ENCODE measurements around the gene MRPL10. TPM values are rescaled to one million over a fixed set of nuclear protein-coding genes. Genes with fewer than 3 reads are reported as not detected.
A peak's percentile ranks its signal among the peaks of the same experiment; 100 is the strongest.

MRPL10 gene
- total RNA-seq, 1 donor from 2014 or later: 26.6 TPM

GRCh38 chr17:47862621-47863440 lies 31.5 kb upstream of the MRPL10 start:
- no peak for DNase-seq (ENCODE audit: low spot score)
- intact Hi-C loops (cut with DNase I): no loop called here
- no peak for ATAC-seq

GRCh38 chr17:47860386-47860785 lies 29.0 kb upstream of the MRPL10 start:
- no peak for DNase-seq (ENCODE audit: low spot score)
- intact Hi-C loops (cut with DNase I): no loop called here
- no peak for ATAC-seq

- no peak for ATAC-seq
- DNase-seq (ENCODE audit: low spot score): no peak
- intact Hi-C loops (cut with DNase I): no loop called here
Measured at GRCh38 chr17:47857551-47858455, 26.5 kb upstream of the MRPL10 start.

GRCh38 chr17:47856830-47857229 lies 25.5 kb upstream of the MRPL10 start:
- ATAC-seq (no peak), DNase-seq (ENCODE audit: low spot score) (no peak)
- intact Hi-C loops (cut with DNase I): no loop called here

- DNase-seq (ENCODE audit: low spot score) (no peak), ATAC-seq (no peak)
- intact Hi-C loops (cut with DNase I): no loop called here
Measured at GRCh38 chr17:47855737-47856136, 24.4 kb upstream of the MRPL10 start.

GRCh38 chr17:47853616-47854015 lies 22.3 kb upstream of the MRPL10 start:
- no peak for ATAC-seq
- DNase-seq (ENCODE audit: low spot score): no peak
- intact Hi-C loops (cut with DNase I): loop anchor here (5.0 kb wide), 1 partner anchor 879 kb away; no protein-coding TSS in a partner anchor

GRCh38 chr17:47852113-47852949 lies 21.0 kb upstream of the MRPL10 start:
- ATAC-seq: no peak
- intact Hi-C loops (cut with DNase I): loop anchor here (5.0 kb wide), 1 partner anchor 880 kb away; no protein-coding TSS in a partner anchor

GRCh38 chr17:47851764-47852112 lies 20.4 kb upstream of the MRPL10 start:
- intact Hi-C loops (cut with DNase I): loop anchor here (5.0 kb wide), 1 partner anchor 881 kb away; no protein-coding TSS in a partner anchor
- ATAC-seq: no peak
- DNase-seq (ENCODE audit: low spot score): no peak

More at GRCh38 chr17:47852113-47852949, 21.0 kb upstream of the MRPL10 start:
- DNase-seq (ENCODE audit: low spot score): no peak

GRCh38 chr17:47850692-47851573 lies 19.6 kb upstream of the MRPL10 start, which contains the start of gene SP6:
Gene SP6 (minus strand): TSS chr17:47851163. CDS start chr17:47848429, 2,734 bp downstream.
- ATAC-seq: peak; percentile 67
- DNase-seq (ENCODE audit: low spot score): no peak
- intact Hi-C loops (cut with DNase I): loop anchor here (5.0 kb wide), 1 partner anchor 881 kb away; no protein-coding TSS in a partner anchor

GRCh38 chr17:47850373-47850691 lies 19.0 kb upstream of the MRPL10 start:
- intact Hi-C loops (cut with DNase I): loop anchor here (5.0 kb wide), 1 partner anchor 882 kb away; no protein-coding TSS in a partner anchor
- DNase-seq (ENCODE audit: low spot score) (no peak), ATAC-seq (peak; percentile 6)

GRCh38 chr17:47848198-47848513 lies 16.8 kb upstream of the MRPL10 start:
- no peak for DNase-seq (ENCODE audit: low spot score)
- no peak for ATAC-seq
- intact Hi-C loops (cut with DNase I): loop anchor here (5.0 to 10.0 kb wide), 3 partner anchors 39 to 167 kb away; partner anchors contain the start of gene PRR15L

- ATAC-seq: no peak
- no peak for DNase-seq (ENCODE audit: low spot score)
- intact Hi-C loops (cut with DNase I): loop anchor here (5.0 to 10.0 kb wide), 3 partner anchors 40 to 167 kb away; partner anchors contain the start of gene PRR15L
Measured at GRCh38 chr17:47847341-47848197, 16.2 kb upstream of the MRPL10 start.

GRCh38 chr17:47846716-47847340 lies 15.5 kb upstream of the MRPL10 start:
- intact Hi-C loops (cut with DNase I): loop anchor here (5.0 to 10.0 kb wide), 3 partner anchors 40 to 168 kb away; partner anchors contain the start of gene PRR15L
- DNase-seq (ENCODE audit: low spot score) (no peak), ATAC-seq (no peak)

GRCh38 chr17:47845716-47846075 lies 14.4 kb upstream of the MRPL10 start:
- intact Hi-C loops (cut with DNase I): loop anchor here (5.0 to 10.0 kb wide), 3 partner anchors 42 to 169 kb away; partner anchors contain the start of gene PRR15L
- no peak for ATAC-seq
- no peak for DNase-seq (ENCODE audit: low spot score)

GRCh38 chr17:47844814-47845715 lies 13.7 kb upstream of the MRPL10 start:
- intact Hi-C loops (cut with DNase I): loop anchor here (5.0 to 10.0 kb wide), 3 partner anchors 42 to 170 kb away; partner anchors contain the start of gene PRR15L
- DNase-seq (ENCODE audit: low spot score): no peak
- no peak for ATAC-seq
